ENCODE data around the gene ARHGAP35.

DNA sequence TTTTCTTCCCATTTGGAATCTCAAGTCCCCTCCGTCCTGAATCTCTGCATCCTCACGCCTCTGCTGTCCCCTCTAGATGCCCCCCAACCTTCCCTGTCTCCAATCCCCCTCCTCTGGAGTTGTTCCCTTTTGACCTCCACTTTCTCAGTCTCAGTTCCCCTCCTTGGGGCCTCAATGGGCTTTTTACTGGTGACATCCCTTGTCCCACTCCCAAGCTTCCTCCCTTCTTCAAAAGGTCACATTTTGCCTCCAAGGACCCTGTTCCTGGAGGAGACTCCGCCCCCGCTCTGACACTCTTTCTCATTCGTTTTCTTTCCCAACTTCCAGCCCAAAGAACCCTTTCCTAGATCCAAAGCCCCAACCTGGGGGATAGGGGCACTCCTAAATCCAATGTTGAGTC lies 11.2 kb upstream of the ARHGAP35 start:
- TF ChIP-seq CTCF (IDR thresholded peaks at IDR 0.05 in 8 of 11, conservative IDR thresholded peaks at IDR 0.05 in 3 of 11): no peak
- TF ChIP-seq POLR2A (IDR thresholded peaks at IDR 0.05): no peak
- no peak for TF ChIP-seq POLR2AphosphoS5 (IDR thresholded peaks at IDR 0.05)
